Fibroblast of skin of back (primary cell): Measurements from ENCODE around the gene NLRC5. TPM values are rescaled to one million over a fixed set of nuclear protein-coding genes. Genes with fewer than 3 reads are reported as not detected.

Source experiments
- DNase-seq: peaks from one replicate; pipeline ENCODE4 v3.0.0-alpha.2; 2013
- polyA plus RNA-seq, 2 experiments: library from polyadenylated mRNA; unstranded; fragments of 120-200 nt; gene quantifications; one replicate each; pipeline ENCODE4 v1.2.1, GENCODE V29; 2013; ENCODE audit not compliant: insufficient read length in 2 of 2

The NLRC5 gene, protein sequence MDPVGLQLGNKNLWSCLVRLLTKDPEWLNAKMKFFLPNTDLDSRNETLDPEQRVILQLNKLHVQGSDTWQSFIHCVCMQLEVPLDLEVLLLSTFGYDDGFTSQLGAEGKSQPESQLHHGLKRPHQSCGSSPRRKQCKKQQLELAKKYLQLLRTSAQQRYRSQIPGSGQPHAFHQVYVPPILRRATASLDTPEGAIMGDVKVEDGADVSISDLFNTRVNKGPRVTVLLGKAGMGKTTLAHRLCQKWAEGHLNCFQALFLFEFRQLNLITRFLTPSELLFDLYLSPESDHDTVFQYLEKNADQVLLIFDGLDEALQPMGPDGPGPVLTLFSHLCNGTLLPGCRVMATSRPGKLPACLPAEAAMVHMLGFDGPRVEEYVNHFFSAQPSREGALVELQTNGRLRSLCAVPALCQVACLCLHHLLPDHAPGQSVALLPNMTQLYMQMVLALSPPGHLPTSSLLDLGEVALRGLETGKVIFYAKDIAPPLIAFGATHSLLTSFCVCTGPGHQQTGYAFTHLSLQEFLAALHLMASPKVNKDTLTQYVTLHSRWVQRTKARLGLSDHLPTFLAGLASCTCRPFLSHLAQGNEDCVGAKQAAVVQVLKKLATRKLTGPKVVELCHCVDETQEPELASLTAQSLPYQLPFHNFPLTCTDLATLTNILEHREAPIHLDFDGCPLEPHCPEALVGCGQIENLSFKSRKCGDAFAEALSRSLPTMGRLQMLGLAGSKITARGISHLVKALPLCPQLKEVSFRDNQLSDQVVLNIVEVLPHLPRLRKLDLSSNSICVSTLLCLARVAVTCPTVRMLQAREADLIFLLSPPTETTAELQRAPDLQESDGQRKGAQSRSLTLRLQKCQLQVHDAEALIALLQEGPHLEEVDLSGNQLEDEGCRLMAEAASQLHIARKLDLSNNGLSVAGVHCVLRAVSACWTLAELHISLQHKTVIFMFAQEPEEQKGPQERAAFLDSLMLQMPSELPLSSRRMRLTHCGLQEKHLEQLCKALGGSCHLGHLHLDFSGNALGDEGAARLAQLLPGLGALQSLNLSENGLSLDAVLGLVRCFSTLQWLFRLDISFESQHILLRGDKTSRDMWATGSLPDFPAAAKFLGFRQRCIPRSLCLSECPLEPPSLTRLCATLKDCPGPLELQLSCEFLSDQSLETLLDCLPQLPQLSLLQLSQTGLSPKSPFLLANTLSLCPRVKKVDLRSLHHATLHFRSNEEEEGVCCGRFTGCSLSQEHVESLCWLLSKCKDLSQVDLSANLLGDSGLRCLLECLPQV (N-terminal part only)
- 17.7 TPM for polyA plus RNA-seq (2013, experiment 1 of 2; ENCODE audit: insufficient read length)
- polyA plus RNA-seq (2013, experiment 2 of 2; ENCODE audit: insufficient read length): 11.3 TPM

DNA sequence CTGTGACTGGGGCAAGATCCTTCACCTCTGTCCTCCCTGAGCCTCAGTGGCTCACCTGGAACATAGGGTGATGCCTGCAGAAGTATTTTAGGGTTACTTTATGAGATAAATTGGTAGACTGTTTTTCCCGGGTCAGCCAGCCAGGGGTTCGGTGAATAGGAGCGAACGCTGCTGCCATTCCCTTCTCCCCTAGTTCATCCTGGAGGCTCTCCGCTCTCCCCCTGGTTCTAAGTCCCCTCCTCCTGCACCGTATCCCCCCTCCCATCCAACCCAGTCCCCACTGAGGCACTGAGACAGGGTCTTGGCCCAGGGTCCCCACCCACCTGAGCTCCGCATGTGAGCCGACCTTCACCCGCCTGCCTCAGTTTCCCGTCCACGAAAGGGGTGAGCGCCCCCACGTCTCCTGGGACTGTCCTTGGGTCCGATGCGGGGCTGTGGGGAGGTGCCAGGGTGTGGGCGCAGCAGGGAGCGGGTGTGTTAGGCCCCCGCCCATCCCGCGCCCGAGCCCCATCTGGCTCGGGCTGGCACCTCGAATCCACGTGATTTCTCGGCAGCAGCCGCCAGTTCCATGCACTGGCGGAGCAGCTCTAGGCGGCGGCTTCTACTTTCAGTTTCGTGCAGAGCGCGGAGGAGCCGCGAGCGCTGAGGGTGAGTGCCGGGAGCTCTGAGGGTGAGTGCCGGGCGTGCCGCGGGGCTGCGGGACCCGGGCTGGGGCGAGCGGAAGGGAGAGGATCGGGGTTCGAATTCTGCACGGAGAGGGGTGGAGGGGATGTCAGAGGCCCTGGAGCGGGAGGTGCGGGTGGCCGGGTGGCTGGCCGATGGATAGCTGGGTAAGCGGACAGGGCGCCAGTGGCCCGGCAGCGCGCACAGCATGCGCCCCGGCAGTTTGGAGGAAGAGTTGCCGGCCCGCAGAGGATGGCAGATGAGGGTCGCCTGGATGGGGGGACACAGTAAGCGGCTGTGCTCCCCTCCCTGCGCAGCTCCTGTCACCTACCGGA is at the start of gene NLRC5:
TSS of gene NLRC5 (plus strand) at position 610 of the 998 bp plus-strand sequence. CDS start 31,156 bp downstream, outside the sequence.
- peak; percentile 85 for DNase-seq

DNA sequence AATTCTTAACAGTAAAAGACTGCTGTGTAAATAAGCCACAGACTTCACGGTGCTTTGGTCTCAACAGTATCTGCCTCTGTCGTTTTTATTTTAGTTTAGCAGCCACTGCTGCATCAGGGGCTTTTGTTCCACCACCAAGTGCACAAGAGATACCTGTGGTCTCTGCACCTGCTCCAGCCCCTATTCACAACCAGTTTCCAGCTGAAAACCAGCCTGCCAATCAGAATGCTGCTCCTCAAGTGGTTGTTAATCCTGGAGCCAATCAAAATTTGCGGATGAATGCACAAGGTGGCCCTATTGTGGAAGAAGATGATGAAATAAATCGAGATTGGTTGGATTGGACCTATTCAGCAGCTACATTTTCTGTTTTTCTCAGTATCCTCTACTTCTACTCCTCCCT is 49.6 kb upstream of the NLRC5 start:
- no peak for DNase-seq

DNA sequence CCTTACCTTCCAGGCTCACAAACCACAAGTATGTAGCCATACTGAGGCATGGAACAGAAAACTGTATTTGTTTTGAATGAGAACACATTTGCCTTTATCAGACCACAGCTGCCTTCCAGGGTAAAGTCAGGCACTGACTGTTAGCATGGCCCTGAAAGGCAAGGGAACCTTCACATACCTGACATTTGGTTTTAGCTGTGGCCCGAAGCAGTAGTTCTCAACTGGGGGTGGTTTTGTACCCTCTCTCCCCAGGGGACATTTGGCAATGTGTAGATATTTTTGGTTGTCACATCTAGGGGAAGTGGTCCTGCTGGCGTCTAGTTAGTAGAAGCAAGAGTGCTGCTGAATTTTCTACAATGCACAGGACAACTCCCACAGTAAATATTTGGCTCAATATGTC is 48.3 kb upstream of the NLRC5 start:
- no peak for DNase-seq

- DNase-seq: no peak
These were observed 47.5 kb upstream of the NLRC5 start for GRCh38 chr16:56941856-56942331.

DNA sequence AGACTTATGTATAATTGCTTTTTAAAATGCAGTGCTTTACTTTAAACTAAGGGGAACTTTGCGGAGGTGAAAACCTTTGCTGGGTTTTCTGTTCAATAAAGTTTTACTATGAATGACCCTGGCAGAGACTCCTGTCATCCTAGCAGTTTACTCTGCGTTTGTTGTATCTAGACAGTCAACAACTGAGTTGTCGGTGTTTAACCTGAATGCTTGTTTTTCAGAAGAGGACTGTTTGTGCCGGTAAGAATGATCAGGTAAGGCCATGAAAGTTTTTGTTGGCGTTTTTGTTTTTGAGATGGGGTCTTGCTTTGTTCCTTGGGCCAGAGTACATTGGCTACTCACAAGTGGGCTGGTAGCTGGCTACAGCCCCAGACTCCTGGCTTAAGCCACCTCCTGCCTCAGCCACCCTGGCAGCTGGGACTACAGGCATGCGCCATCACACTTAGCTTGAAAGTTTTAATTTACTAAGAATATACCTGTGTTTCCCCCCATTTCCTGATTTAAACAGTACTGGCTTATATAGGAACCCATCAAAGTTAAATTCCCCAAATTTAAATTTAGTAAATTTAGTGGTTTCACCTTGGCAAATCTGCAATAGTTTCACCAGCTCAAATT is 45.5 kb upstream of the NLRC5 start:
- DNase-seq: no peak

- peak; percentile 34 for DNase-seq
These were observed 44.2 kb upstream of the NLRC5 start for GRCh38 chr16:56944954-56945839.

DNA sequence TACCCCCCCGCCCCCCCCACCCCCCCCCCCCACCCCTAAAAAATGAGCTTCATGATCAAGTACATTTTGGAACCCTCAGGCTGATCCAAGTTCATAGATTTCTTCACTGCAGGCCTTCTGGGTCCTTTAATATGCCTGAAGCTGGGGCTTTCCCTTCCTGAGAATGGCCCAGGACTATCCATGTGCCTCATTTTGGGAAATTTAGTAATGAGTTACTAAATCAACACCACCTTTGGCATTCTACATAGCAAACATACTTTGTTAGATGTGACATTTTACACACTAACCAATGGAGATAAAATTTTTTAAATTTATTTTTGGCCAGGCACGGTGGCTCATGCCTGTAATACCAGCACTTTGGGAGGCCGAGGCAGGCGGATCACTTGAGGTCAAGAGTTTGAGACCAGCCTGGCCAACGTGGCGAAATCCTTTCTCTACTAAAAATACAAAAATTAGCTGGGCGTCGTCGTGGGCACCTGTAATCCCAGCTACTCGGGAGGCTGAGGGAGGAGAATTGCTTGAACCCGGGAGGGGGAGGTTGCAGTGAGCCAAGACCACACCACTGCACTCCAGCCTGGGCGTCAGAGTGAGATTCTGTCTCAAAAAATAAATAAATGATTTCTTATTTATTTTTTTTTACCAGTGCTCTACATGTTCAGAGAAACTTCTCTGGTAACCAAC is 43.4 kb upstream of the NLRC5 start:
- DNase-seq: no peak

GRCh38 chr16:56946767-56947603 is 42.4 kb upstream of the NLRC5 start:
- DNase-seq: no peak

DNA sequence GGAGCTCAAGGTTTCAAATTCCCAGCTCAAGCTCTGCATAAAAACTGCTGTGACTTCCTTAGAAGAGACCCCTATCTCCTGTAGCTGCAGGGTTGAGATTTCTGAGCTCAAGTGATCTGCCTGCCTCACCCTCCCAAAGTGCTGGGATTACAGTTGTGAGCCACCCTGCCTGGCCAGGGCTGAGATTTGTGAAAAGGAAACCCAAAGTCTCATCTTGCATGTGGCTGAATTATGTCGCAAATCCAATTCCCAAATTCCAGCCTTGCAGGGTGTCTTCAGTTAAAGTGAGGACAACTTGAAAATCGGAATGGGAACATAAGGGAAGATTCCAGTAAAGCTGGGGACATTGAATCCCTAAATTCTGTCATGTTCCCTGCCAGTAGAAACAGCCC is 41.8 kb upstream of the NLRC5 start:
- DNase-seq: no peak

GRCh38 chr16:56948234-56948633 is 41.1 kb upstream of the NLRC5 start:
- no peak for DNase-seq

DNA sequence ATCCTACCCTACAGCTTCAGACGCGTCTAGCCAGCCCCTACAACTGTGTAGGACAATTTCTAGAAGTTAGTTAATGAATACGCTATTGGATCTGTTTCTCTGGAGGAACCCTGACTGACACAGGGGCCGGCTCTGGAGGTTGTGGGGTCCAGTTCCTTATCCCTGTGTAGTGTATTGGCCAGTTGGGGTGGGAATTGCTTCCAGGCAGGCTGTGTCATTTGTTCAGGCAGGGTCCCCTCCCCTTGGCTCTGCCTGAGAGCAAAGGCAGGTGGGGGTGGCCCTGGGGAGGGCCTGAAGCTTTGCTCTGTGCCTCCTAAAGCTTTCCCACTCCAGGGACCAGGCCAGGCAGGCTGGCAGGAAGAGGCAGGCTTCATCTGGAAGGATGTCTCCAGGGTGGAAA is 39.3 kb upstream of the NLRC5 start:
- DNase-seq: no peak

DNA sequence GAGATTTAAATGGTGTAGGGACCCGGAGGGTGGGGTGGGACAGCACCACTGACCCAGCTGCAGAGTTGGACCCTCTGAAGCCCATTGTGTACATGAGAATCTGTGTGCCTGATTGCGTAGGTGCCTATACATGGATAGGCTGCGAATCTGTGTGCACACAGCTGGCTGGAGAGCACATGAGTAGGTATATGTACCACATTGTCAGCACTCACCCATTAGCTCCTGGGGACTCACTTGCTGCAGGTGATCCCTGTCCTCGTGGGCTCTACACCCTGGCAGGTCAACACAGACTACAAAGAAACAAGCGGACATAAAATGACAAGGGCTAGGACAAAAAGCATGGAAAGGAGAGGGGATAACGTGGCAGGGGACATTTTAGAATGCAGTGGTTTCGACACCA is 38.9 kb upstream of the NLRC5 start:
- DNase-seq: no peak

- DNase-seq: peak; percentile 53
These were observed 38.2 kb upstream of the NLRC5 start for GRCh38 chr16:56950881-56951771.

DNA sequence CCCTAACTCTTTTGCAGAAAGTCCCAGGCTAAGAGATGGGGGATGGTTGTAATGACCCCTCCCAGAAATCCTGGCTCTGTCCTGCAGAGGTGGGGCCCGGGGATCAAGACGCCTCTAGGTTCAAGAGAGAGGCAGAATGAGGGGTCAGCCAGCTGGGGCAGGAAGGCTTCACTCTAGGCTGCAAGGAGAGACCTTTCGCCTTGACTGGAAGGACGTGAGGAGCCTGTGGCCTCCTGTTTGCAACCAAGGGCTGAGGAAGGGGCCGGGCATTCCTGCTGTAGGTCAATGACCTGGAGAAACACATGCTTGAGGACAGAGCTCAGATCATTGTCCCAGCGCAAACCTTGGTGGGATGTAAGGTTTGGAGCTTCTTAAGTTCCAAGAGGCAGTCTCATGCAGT is 36.4 kb upstream of the NLRC5 start:
- DNase-seq: no peak

DNA sequence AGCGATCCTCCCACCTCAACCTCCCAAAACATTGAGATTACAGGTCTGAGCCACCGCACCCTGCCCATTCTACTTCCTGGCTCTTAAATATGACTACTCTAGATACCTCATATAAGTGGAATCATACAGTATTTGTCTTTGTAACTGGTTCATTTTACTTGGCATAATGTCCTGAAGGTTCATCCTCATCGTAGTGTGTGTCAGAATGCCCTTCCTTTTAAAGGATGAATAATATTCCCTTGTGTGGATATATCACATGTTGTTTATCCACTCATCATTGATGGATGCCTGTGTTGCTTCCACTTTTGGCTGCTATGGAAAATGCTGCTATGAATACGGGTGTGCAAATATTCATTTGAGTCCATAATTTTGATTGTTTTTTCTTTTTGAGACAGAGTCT is 33.3 kb upstream of the NLRC5 start:
- no peak for DNase-seq

DNA sequence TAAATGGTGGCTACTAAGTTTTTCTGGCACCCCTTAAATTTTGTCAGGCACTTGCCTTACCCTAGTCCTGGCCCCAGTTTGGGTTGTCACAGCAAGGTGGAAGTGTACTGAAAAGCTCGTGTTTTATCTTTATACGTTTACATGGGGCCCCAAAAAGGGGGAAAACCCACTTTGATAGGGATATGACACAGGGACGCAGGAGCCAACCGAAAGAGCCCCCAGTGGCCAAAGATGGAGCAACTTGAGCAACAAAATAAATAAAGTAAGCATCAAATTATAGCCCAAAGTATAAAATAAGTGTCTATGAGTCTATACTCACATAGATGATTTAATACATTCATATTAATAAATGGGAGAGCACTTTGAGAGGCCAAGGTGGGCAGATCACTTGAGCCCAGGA is 32.6 kb upstream of the NLRC5 start:
- DNase-seq: no peak

- no peak for DNase-seq
These were observed 28.6 kb upstream of the NLRC5 start for GRCh38 chr16:56960681-56961281.
